Activated CD4-positive, alpha-beta T cell treated with anti-CD3 and anti-CD28 coated beads, Interleukin-10, Interleukin-2, amounts not matched to agents 100 ng/mL and 50 ng/mL, durations not matched to agents 16 hours and 8 hours (primary cell): ENCODE measurements around the gene PSMC5.
"Not testable (repeated sequence)": the region's sequence is repeated elsewhere in the genome, so short reads cannot be mapped to it uniquely, and the experiment has no call there.

ENCODE experiments used
- DNase-seq: peaks from one replicate; pipeline ENCODE4 v3.0.0-alpha.2; 2020

The PSMC5 gene

GRCh38 chr17:63874061-63874626, 46.9 kb downstream of the PSMC5 start:
- DNase-seq, result not testable (repeated sequence)

- DNase-seq, result not testable (repeated sequence)
Observed at GRCh38 chr17:63874693-63875092, 47.5 kb downstream of the PSMC5 start.

GRCh38 chr17:63878413-63878812, 51.2 kb downstream of the PSMC5 start:
- DNase-seq, result not testable (repeated sequence)

- no peak for DNase-seq
Observed at GRCh38 chr17:63880706-63881105, 53.5 kb downstream of the PSMC5 start.

- not testable (repeated sequence) for DNase-seq
Observed at GRCh38 chr17:63881337-63881736, 54.1 kb downstream of the PSMC5 start.
